ENCODE results near the gene KCNN3. TPM values are rescaled to one million over a fixed set of nuclear protein-coding genes. Genes with fewer than 3 reads are reported as not detected.

The KCNN3 gene
- total RNA-seq, 1 donor from 2014 or later = 4.3 TPM

- peaks cover 20% of the 10 kb centered on the region for H3K4me1 Mint-ChIP-seq
- no peak for DNase-seq (ENCODE audit: low spot score)
- H3K36me3 ChIP-seq = no peaks in the 10 kb centered on the region
Observed at GRCh38 chr1:154856544-154856943, 13.5 kb downstream of the KCNN3 start.

GRCh38 chr1:154856049-154856448 lies 14.0 kb downstream of the KCNN3 start:
- peak; percentile 66 for DNase-seq (ENCODE audit: low spot score)
- H3K27me3 ChIP-seq = no peaks in the 10 kb centered on the region
- H2AFZ ChIP-seq (replicated peaks) = no peak overlapping the region
- no peak overlapping the region for H3K4me2 ChIP-seq
- Mint-ChIP-seq H3K4me1 (peaks cover 20% of the 10 kb centered on the region), H3K4me3 (no peak overlapping the region), H3K9me3 (no peaks in the 10 kb centered on the region), H3K27ac (no peak overlapping the region), H3K27me3 (ENCODE audit: insufficient read depth, low read depth) (peaks cover 3% of the 10 kb centered on the region), H3K36me3 (no peaks in the 10 kb centered on the region)
- TF ChIP-seq EZH2 (IDR thresholded peaks at IDR 0.05) (no peak), CTCF (IDR thresholded peaks at IDR 0.05) (peak; percentile 35)
- no peaks in the 10 kb centered on the region for H3K9me3 ChIP-seq (ENCODE audit: low read depth)
- H3K9ac ChIP-seq = no peak overlapping the region
- H4K20me1 ChIP-seq (ENCODE audit: low read depth) = peaks cover 4% of the 10 kb centered on the region
- H3K4me1 ChIP-seq = peaks cover 5% of the 10 kb centered on the region
- no peak overlapping the region for H3K4me3 ChIP-seq
- no peaks in the 10 kb centered on the region for H3K36me3 ChIP-seq
- peaks cover 4% of the 10 kb centered on the region for H3F3A ChIP-seq (ENCODE audit: low read depth)
- no peak overlapping the region for H3K27ac ChIP-seq
- no peaks in the 10 kb centered on the region for H3K79me2 ChIP-seq (ENCODE audit: low read depth)

More at GRCh38 chr1:154856544-154856943, 13.5 kb downstream of the KCNN3 start:
- no peaks in the 10 kb centered on the region for H3K9me3 Mint-ChIP-seq
- Histone ChIP-seq H3K9ac (no peak overlapping the region), H3K4me1 (peaks cover 6% of the 10 kb centered on the region), H3K27me3 (no peaks in the 10 kb centered on the region), H3K4me3 (no peak overlapping the region), H2AFZ (replicated peaks) (no peak overlapping the region), H3F3A (ENCODE audit: low read depth) (peaks cover 4% of the 10 kb centered on the region), H4K20me1 (ENCODE audit: low read depth) (peaks cover 4% of the 10 kb centered on the region), H3K27ac (no peak overlapping the region), H3K79me2 (ENCODE audit: low read depth) (no peaks in the 10 kb centered on the region), H3K9me3 (ENCODE audit: low read depth) (no peaks in the 10 kb centered on the region), H3K4me2 (no peak overlapping the region)
- H3K4me3 Mint-ChIP-seq = no peak overlapping the region
- peaks cover 3% of the 10 kb centered on the region for H3K27me3 Mint-ChIP-seq (ENCODE audit: insufficient read depth, low read depth)
- H3K27ac Mint-ChIP-seq = no peak overlapping the region
- TF ChIP-seq CTCF (IDR thresholded peaks at IDR 0.05) (no peak), EZH2phosphoT487 (IDR thresholded peaks at IDR 0.05) (no peak), EZH2 (IDR thresholded peaks at IDR 0.05) (no peak)
- H3K36me3 Mint-ChIP-seq = no peaks in the 10 kb centered on the region

GRCh38 chr1:154855186-154855851 lies 14.8 kb downstream of the KCNN3 start:
- DNase-seq (ENCODE audit: low spot score) = no peak
- Mint-ChIP-seq H3K4me3 (no peak overlapping the region), H3K27me3 (ENCODE audit: insufficient read depth, low read depth) (peaks cover 3% of the 10 kb centered on the region), H3K9me3 (no peaks in the 10 kb centered on the region), H3K27ac (no peak overlapping the region), H3K36me3 (no peaks in the 10 kb centered on the region), H3K4me1 (peaks cover 18% of the 10 kb centered on the region)
- Histone ChIP-seq H3K4me3 (no peak overlapping the region), H3K27ac (no peak overlapping the region), H4K20me1 (ENCODE audit: low read depth) (peaks cover 4% of the 10 kb centered on the region), H3K9me3 (ENCODE audit: low read depth) (no peaks in the 10 kb centered on the region), H3K9ac (no peak overlapping the region), H3F3A (ENCODE audit: low read depth) (peaks cover 4% of the 10 kb centered on the region), H3K4me2 (no peak overlapping the region), H3K27me3 (no peaks in the 10 kb centered on the region), H3K79me2 (ENCODE audit: low read depth) (no peaks in the 10 kb centered on the region), H3K4me1 (peaks cover 5% of the 10 kb centered on the region), H2AFZ (replicated peaks) (no peak overlapping the region), H3K36me3 (no peaks in the 10 kb centered on the region)
- no peak for TF ChIP-seq EZH2 (IDR thresholded peaks at IDR 0.05)
- TF ChIP-seq CTCF (IDR thresholded peaks at IDR 0.05) = no peak
- no peak for TF ChIP-seq EZH2phosphoT487 (IDR thresholded peaks at IDR 0.05)
